Erythroblast (primary cell): ENCODE measurements around the gene ITGA7.

Source experiments
- GATA1 ChIP-seq: IDR thresholded peaks from 2 replicates; pipeline ENCODE4 v1.6.1; 2011; ENCODE audit warnings: low read depth, mild to moderate bottlenecking, control low read depth, low read length, moderate library complexity
- POLR2A ChIP-seq: IDR thresholded peaks from 2 replicates; pipeline ENCODE4 v1.6.1; 2011; ENCODE audit warnings: mild to moderate bottlenecking, low read length

- TF ChIP-seq POLR2A (no peak), GATA1 (no peak)
Measured at GRCh38 chr12:55653031-55653430, 54.7 kb downstream of the ITGA7 start.
